ENCODE measurements around the gene TSPAN12.

GRCh38 chr7:120857588-120858573 lies at the start of gene TSPAN12:
- peak; percentile 19 for TF ChIP-seq CTCF (IDR thresholded peaks at IDR 0.05; ENCODE audit: insufficient read depth, low read length)
- no peak for TF ChIP-seq POLR2AphosphoS5 (IDR thresholded peaks at IDR 0.05; ENCODE audit: low read depth)
- TF ChIP-seq REST (IDR thresholded peaks at IDR 0.05; ENCODE audit: insufficient replicate concordance, low read depth) = no peak
- no peak for TF ChIP-seq GABPA (IDR thresholded peaks at IDR 0.05; ENCODE audit: low read depth)
- no peak for TF ChIP-seq SPI1 (IDR thresholded peaks at IDR 0.05; ENCODE audit: borderline replicate concordance, low read depth)

All from HL-60 (cell line).